ENCODE data around the gene IGF2BP3.

IGF2BP3 gene

DNA sequence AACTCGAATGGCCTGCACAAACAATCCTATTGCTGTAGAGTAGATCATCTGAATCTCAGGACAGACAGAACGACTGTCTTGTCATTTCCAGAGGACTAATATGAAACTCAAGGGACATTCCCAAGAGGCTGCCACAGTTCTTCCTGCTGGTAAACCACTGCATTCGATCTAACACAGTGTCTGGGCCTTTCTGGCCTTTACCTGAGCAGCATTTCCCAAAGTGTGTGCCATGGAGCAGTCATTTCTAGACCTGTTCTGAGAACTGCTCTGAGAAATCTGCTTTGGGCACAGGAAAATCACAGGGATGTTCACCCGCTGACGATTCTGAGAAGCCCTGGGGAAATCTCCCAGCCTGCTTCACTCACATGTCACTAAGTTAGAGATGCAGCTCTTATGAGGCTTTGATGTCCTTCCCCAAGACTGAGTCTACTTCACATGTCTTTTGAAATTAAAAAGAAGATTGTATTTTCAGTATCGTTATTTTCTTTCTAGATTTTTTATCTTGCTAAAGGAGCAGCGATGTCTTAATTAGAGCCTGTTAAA lies 205.3 kb downstream of the IGF2BP3 start:
- no peak for DNase-seq (ENCODE audit: low read depth in 2 of 2)

GRCh38 chr7:23261843-23262452 lies 208.3 kb downstream of the IGF2BP3 start:
- DNase-seq (ENCODE audit: low read depth in 2 of 2): no peak

DNA sequence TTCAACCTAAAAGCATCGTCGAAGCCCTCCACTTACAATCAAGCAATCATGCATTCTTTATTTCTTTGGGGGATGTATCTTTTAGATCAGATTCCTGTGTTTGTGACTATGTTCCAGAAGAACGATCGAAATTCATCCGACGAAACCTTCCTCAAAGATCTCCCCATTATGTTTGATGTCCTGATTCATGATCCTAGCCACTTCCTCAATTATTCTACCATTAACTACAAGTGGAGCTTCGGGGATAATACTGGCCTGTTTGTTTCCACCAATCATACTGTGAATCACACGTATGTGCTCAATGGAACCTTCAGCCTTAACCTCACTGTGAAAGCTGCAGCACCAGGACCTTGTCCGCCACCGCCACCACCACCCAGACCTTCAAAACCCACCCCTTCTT lies 209.9 kb downstream of the IGF2BP3 start:
- no peak for DNase-seq (ENCODE audit: low read depth in 2 of 2)

Measured in stimulated activated CD8-positive, alpha-beta memory T cell treated with anti-CD3 and anti-CD28 coated beads, Interleukin-7, amount 100 ng/mL, for 1 hour (primary cell).